Measurements from ENCODE around the gene GABRA6.
"Not testable (repeated sequence)": the region's sequence is repeated elsewhere in the genome, so short reads cannot be mapped to it uniquely, and the experiment has no call there.

Gene GABRA6

DNA sequence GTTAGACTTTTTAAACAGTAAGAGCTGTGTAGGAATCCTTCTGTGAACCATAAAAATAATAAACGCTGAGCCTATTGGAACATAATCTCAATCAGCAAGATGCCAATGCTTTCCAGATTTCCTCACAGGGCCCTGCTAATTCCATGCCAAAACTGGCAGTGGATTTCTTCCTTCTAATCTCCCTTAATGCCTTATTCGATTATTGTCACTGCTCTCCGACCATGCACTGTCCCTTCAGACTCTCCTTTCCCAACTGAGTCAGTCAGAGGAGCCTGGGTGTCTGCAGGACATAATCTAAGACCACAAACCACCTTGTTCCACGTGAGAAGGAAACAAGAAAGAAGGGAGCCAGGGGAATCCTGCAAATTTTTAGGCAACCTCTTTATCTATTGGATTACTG lies at the start of gene GABRA6:
GABRA6 (plus strand) TSS at position 261 of the 400 bp plus-strand sequence. CDS start 269 bp downstream, outside the sequence.
- no peak for DNase-seq (ENCODE audit: low spot score)

DNA sequence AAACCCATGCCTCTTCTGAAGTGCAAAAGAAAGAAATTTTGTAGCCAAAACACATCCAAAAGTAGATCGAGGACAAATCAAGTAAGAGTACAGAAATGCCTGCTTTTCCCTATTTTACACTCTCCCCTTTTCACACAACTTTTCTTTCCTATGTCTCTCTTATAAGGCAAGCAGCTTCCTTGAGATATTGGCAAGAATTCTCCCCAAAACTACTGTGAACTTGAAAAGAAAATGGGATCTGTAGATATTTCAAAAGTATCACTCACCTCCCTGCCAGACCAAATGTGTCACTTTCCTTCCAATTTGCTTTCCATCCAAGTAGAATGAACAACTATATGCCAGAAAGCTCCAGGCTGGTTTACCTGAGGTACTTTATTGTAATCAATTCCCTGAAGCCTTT lies 47.9 kb upstream of the GABRA6 start:
- DNase-seq (ENCODE audit: low spot score), result no peak

DNA sequence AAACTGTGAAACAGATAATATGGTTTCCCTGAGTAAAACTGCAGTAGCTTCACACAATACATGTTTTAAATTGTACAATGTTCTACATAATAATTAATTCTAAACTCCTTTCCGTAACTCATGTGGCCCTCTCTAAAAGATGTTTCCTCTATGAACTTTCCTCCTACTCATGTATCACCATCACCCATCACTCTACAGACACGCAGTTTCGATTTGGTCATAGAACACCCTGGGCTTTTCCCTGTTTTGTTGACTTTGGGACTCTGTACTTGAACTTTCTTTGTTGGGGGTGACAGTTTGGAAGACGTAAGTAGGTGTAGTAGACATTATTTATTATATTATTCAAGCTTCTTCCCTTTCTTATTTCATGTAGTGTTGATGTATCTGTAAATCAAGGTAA lies 44.1 kb upstream of the GABRA6 start:
- DNase-seq (ENCODE audit: low spot score), result no peak

DNA sequence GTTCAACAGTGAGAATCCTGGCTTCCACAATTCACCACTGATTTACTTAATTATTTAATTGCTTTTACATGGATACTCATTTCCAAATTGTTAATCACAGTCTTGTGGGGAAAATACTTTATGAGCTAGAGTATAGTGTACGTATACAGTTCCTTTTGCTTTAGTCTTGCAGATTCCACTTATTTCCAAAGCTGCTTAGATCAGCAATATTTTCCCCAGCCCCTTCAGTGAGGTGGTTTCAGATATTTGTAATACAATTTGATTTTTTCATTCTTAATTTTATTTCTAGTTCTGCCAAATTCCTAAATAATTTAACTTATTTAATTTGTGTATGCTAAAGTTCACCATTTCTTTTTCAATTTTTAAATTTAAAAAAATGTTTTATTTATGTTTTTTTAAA lies 40.3 kb upstream of the GABRA6 start:
- no peak for DNase-seq (ENCODE audit: low spot score)

DNA sequence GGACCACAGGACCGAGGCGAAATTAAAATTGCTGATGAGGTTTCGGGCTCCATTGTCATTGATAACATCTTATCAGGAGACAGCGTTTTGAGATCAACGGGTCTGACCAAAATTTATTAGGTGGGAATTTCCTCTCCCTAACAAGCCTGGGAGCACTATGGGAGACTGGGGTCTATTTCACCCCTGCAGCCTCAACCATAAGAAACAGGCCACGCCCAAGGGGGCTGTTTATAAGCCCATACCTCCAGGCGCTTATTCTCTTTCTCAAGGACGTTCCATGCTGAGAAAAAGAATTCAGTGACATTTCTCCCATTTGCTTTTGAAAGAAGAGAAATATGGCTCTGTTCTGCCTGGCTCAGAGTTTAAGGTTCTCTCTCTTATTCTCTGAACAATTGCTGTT lies 33.6 kb upstream of the GABRA6 start:
- DNase-seq (ENCODE audit: low spot score), result not testable (repeated sequence)

DNA sequence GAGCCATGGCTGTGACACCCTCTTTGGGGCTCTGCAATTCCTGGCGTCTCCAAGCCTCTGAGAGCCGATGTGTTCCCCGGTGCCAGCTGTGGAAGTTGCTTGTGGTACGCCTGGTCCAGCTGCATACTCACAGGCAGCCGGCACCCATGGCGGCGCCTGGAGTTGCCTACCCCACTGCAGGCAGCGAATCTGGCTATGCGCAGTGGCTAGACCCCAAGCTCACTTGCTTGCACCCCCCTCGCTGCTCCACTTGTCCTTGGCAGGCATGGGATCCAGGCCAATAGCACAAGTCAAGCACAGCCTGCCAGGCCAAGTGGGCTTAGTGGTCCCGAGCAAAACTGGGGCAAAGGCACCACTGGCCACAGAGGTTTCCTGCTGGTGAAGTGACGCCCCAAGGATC lies 24.7 kb upstream of the GABRA6 start:
- DNase-seq (ENCODE audit: low spot score), result no peak

DNA sequence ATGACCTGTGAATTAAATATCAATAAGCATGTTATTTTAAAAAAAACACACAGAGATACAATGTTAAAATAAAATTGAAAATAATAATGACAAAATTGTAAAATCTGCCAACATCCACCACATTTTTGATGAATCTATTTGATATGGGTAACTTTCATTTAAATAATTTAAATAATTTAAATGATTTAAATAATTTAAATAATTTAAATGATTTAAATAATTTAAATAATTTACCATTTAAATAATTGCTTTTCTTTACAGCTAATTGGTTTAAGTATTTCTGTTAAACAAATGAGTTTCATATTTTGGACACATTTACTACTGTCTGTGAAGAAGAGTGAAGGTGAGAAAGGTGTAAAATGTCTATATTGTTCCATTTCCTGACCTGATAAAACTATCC lies 22.1 kb upstream of the GABRA6 start:
- DNase-seq (ENCODE audit: low spot score), result no peak

DNA sequence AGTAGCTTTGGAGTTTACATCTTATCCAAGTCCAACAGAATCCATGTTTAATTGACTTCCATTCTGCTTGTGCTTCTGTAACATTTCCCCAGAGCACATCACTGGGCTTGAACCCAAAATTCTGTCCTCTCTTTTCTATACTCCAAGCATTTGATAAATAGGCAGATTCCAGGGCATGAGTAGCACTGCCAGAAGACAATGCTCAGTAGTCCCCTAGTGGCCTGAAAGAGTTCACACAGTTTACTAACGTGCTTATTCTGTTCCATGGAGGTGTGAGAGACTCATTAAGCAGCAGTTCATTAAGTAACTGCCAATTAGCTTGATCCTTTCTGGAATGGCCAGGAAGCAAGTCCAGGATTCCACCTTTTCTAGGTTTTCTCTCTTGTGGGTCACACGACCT lies 9.4 kb upstream of the GABRA6 start:
- no peak for DNase-seq (ENCODE audit: low spot score)

DNA sequence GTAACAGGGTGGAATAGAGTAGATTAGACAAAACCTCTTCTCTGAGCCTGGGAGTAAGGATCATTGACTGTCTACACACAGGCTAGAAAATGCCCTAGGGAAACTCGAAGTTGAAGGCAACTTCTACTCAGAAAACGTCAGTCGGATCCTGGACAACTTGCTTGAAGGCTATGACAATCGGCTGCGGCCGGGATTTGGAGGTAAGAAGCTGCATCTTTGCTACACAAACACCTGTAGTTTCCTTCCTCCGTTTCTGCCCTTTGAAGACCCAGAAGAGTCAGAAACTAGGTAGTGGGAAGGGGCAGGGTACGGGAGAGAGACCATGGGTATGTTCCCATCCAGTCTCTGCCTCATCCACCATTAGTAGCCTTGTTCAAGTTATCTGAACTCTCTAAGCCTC lies 628 bp downstream of the GABRA6 start:
- no peak for DNase-seq (ENCODE audit: low spot score)

DNA sequence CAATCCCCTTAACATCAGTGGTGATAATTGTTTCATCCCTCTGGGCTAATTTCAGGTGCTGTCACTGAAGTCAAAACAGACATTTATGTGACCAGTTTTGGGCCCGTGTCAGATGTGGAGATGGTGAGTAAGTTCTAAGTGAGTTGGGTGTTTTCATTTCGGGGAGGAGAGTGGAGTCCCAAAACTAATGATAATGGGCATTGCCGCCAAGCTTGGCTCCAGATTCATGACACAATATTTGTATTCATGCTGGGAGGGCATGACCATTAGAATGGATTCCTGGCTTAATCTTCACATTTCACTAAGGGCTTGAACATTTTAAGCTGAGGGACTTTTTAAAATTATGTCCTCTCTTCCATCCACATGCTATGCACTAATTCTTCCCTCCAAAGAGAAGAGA lies 1.4 kb downstream of the GABRA6 start:
- DNase-seq (ENCODE audit: low spot score), result no peak

DNA sequence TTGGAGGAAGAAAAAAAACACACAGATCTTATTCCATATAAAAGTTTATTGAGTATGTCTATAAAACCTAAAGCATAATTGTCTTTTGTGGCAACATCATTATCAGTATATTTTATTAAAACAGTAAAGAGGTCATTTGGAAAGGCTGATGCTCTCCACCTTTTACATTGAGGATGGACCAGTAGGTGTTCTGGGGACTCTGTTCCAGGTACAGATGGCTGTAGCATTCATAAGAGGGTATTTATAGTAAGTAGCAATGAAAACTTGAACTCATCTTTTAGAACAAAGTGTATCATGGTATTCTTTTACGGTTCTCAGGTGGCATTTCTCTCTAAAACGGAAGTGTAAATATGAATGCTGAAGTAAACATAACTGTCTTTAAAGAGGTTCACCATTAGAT lies 1.8 kb downstream of the GABRA6 start:
- no peak for DNase-seq (ENCODE audit: low spot score)

DNA sequence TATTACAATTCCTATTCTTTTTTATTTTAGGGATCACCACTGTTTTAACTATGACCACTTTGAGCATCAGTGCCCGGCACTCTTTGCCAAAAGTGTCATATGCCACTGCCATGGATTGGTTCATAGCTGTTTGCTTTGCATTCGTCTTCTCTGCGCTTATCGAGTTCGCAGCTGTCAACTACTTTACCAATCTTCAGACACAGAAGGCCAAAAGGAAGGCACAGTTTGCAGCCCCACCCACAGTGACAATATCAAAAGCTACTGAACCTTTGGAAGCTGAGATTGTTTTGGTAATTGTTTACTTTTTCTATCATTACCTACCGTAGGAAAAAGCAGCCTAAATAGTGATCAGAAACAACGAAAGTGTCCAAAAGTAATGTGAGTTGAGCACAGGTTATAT lies 6.4 kb downstream of the GABRA6 start:
- no peak for DNase-seq (ENCODE audit: low spot score)

DNA sequence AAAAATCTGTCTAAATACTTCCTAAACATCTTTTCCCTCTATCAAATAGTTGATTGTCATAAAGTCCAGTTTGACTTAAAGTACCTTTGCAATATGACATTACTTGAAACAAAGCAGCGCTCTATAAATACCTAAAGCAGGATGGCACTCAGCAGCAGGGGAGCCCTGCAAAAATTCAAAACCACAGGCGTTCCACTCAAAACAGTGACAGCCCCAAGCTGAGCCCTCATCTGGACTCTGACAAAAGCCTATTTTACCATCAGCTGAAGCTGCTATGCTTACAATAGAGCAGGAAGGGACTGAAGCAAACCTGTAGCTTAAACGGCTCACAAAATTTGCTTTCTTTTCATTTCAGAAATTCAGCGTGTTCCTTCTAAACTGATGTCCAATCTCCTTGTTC lies 11.5 kb downstream of the GABRA6 start:
- no peak for DNase-seq (ENCODE audit: low spot score)

DNA sequence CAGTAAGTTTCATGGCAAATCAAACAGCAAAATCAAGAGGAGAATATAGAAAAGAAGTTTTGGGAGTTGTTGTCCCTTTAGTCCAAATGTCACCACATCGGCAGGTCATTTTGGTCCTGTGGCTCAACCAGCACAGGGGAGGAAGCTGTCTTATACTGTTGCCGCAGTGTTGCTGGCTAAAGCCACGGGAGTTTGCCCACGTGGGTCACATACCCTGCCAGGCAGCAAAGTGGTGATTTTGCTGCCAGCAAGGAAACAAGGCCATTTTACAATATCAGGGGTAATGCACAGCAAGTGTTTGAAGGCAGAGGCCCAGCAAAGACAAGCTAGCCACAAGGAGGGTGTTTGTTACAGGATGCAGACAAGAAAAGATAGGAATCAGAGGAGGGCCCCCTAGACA lies 14.5 kb downstream of the GABRA6 start:
- no peak for DNase-seq (ENCODE audit: low spot score)

DNA sequence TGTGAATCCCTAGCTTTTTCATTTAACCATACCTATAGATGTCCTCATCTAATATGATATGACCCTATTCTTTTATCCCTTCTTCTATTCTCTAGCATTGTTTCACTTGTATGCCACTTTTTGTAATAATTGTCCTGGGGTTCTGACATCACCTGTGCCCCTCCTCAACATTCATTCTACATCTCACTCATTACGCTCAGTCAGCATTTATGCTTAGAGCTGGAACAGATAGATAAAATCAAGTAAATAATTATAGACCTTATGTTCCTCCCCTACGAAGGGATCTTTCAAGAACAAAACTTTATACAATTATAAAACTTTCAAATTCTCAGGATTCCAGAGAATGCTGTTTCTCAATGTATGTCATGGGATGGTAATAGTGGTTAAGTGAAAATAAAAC lies 18.0 kb downstream of the GABRA6 start:
- no peak for DNase-seq (ENCODE audit: low spot score)

DNA sequence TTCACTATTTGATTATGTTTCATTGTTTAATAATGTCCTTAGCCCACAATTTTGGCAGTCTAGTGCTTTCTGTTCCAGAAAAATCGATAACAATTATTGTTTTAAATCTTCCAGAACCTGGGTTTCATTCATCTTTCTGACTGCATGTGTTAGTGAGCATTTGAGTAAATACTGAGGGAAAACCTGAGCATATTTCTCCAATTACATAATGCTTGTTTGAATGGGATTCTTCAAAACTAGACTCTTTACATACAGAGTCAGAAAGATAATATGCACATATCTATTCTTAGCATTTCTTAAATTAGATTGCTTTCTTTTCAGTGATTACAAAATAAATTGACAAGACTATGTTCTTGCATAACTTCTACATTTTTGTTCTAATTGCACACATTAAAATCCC lies 21.9 kb downstream of the GABRA6 start:
- DNase-seq (ENCODE audit: low spot score), result no peak

DNA sequence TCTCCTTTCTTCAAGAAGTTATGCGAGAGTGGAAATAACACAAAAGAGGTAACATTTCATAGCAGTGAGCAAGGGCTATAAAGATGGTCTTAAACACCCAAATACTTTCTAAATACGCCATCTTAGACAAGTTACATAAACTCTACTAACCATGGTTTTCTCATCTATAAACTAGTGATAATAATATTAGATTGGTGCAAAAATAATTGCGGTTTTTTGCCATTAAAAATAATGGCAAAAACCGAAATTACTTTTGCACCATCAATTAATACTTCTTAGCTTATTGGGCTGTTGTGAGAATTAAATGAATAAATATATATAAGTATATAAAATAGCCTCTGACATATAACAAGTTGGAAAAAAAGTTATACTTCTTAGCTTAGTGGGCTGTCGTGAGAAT lies 23.7 kb downstream of the GABRA6 start:
- DNase-seq (ENCODE audit: low spot score), result no peak

DNA sequence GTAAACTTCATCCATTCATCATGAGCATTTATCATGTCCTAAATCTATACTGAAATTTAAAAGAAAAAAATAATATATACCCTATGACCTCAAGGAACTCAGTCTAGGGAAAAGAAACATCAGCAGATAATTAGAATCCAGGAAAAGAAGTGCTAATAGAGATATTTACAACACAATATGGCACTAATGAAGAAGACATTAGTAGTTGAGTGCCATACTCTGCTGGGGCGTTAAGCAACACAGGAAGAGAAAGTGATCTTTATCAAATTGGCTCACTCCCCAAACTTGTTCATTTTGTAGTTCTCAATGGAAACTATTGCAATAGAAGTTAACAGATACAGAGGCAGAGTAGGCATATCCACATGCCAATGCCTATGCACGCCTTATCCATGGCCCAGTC lies 27.5 kb downstream of the GABRA6 start:
- DNase-seq (ENCODE audit: low spot score), result no peak

DNA sequence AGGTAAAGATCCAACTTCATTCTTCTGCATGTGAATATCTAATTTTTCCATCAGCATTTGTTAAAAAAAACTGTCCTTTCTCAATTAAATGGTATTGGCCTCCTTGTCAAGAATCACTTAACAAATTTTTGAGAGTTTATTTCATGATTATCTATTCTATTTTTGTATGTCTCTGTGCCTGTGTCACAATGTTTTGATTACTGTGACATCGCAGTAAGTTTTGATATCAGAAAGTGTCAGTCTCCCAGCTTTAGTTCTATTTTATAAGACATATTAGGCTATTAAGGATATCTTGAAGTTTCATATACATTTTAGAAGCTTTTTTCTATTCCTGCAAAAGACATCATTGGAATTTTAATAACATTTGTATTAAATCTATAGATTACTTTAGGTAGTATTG lies 33.6 kb downstream of the GABRA6 start:
- no peak for DNase-seq (ENCODE audit: low spot score)

DNA sequence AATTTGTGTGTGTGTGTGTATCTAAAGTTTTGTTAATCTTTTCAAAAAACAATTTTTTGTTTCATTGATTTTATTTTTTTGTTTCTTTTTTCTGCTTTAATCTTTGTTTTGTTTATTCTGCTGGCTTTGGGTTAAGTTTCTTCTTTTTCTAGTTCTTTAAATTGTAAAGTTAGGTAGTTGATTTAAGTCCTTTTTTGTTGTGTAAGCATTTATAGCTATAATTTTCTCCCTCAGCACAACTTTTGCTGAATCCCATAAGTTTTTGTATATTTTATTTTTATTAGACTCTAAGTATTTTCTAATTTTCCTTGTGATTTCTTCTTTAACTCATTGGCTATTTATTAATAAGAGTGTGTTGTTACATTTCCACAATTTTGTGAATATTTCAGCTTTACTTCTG lies 34.9 kb downstream of the GABRA6 start:
- DNase-seq (ENCODE audit: low spot score), result no peak

DNA sequence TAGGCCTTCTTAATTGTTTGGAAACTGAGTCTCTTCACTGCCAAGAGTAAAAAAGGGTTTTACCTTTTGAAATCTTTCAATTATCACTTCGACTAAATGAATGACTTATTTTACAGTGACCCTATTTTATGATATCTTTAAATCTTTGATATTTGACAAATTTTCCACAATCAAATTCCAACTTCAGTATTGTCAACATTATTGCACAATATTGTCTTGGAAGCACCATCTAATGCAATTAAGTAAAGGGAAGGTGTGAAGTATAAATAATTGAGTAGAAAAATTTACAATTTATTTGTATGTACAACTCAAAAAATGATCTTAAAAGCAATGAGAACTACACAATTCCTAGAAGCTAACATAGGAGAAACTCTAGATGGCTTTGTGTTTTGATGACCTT lies 49.2 kb downstream of the GABRA6 start:
- no peak for DNase-seq (ENCODE audit: low spot score)

DNA sequence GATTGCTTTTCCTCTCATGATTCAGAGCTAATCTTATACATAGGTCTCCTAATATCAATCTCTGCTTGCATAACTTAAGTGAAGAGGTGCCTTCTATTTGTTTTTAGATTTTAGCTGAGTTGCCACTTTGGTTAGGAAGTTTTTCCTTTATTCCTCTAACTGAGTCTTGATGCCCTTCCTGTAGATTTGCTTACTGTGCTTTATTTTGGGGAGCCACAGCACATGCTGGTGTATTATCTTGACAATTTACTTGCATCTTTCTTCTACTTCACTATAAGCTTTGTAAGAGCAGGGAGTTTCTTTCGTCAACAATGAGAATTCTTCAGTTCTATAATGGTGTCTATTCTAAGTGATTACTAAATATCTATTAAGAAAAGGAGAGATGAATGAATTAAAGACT lies 54.9 kb downstream of the GABRA6 start:
- DNase-seq (ENCODE audit: low spot score), result no peak

DNA sequence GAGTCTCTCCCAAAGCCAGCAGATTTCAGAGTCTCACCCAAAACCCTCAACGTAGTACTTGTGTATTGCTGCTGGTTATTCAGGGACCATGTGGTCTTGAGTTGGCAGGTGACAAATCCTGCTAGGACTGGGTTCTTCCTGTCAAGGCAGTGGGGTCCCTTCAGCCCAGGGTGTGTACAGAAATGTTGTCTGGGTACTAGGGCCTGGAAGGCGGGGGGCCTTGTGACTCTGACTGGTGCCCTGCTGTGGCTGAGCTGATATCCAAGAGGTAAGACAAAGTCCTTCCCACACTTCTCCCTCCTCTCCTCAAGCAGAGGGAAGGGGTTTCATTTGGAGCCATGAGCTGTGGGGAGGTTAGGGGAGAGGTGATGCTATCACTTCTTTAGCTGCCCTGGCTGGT lies 58.8 kb downstream of the GABRA6 start:
- DNase-seq (ENCODE audit: low spot score), result no peak

DNA sequence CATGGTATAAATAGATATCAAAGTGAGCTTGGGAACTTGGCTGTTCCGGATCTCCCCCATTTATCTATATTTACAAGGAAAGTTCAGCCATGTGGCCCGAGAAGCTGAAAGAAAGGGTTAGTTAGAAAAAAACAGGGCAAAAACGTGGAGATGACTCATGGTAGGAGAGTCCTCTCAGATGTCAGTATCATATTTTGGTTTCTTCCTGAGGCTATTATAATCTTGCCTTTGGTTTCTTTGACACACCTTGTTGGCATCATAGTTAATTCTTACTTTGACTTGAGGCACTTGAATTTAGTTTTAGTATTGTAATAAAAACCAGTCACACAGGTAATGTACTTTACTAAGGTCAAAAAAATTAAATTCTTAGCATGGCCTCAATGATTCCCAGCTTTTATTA lies 59.9 kb downstream of the GABRA6 start:
- DNase-seq (ENCODE audit: low spot score), result no peak

DNA sequence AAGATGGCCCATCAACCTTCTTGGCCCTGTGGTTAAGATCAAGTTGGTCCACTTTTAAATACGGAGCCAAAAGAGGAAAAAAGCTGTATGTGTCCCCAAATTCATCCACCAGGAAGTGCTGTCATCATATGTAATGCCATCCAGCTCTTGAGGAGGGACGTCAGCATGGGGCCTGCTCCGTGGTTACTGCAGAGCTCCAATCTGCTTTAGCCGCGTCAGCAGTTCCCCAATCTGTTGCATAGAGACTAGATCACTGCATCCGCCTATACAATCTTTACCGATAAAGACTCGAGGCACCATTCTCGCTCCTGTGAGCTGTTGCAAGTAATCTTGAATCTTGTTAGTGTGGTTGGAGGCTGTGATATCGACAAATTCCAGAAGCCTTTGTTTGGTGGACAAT lies 65.7 kb downstream of the GABRA6 start:
- DNase-seq (ENCODE audit: low spot score), result no peak

All from kidney capillary endothelial cell (primary cell).